SKM-1 treated with dmso at 0.1 percent for 144 hours (cell line): ENCODE measurements around the gene SP140L.
"Not testable (repeated sequence)": the region's sequence is repeated elsewhere in the genome, so short reads cannot be mapped to it uniquely, and the experiment has no call there.

Experiments used
- DNase-seq: peaks from one replicate; lab custom pipeline; 2025; ENCODE audit not compliant: unreplicated experiment; lab: John Stamatoyannopoulos, UW

Gene SP140L

GRCh38 chr2:230323385-230324106 lies 3.4 kb upstream of the SP140L start:
- no peak for DNase-seq

GRCh38 chr2:230324503-230324902 lies 2.5 kb upstream of the SP140L start:
- no peak for DNase-seq

- DNase-seq = no peak
Observed at GRCh38 chr2:230325316-230326243, 1.4 kb upstream of the SP140L start.

GRCh38 chr2:230327418-230328154 lies 593 bp downstream of the SP140L start:
- DNase-seq = peak; percentile 12

- no peak for DNase-seq
Observed at GRCh38 chr2:230328155-230328458, 1.1 kb downstream of the SP140L start.

DNA sequence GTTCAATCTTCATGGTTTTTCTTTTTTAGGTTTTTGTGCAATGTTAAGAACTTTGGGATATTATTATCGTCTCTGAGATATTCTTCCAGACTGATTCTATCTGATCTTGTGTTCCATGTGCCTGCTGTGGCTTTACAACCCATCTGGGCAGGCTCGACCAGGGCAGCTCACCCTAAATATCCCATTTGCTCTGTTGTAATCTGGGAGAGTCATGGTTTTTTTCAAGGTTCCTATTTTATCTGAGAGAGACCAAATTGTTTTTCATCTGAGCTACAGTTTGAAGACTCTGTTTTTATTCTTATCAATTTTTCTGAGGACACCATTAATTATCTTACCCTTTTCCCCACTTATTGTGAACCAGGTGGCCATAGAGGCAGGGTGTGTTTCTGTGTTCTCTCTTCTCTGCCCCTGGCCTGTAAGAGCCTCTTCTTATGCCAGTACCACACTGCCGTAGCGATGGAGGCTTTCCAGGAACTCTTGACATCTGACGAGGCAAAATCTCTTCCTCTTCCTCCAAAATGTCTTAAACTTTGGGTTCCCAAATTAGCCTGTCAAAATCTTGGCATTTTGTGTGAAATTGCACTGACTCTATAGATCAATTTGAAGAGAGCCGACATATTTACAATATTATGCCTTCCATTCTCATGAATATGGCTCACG lies 3.1 kb downstream of the SP140L start:
- no peak for DNase-seq

- no peak for DNase-seq
Observed at GRCh38 chr2:230330725-230331124, 3.7 kb downstream of the SP140L start.

DNA sequence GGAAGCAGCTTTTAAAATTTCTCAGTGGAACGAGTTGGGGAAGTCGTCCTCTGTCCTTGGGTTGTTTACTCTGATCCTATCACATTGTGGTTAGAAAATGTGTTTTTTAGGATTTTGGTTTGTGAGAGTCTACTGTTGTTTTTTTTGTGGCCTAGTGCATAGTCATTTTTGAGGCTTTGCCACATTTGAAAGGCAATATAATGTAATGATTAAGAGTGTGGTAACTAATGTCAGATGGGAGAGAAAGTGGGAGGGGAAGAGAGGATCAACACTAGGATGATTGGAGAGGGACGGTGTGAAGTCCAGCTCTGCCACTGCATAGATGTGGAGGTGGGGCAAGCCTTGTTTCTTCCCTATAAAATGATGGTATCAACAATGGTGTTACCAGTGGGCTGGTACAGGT lies 8.5 kb downstream of the SP140L start:
- DNase-seq = no peak

DNA sequence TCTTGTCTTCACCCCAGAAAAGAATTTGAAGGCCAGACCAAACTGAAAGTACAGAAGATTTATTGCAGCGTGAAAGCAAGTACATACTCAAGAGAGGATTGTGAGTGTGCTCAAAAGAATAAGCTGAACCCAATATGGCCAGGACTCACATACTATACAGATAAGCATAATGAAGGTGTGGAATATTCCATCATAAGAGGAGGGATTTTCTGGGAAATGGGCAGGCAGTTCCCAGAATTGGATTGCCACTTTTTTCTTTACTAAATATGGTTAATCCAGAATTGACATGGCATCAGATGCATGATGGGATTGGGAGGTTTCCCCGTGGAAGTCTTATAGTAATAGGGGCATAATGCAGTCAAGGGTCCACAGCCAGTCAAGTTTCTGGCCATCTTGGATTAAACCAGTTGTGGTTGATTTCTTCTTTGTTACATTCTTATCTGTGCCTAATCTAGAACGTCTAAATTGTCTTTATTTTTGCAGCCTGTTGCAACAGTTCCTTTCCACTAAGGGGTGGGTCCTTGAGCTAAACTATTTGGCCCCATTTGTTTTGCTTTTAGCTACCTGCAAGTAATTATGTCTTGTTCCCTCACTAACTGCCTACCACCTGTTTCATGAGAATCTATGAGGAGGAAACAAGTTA lies 9.0 kb downstream of the SP140L start:
- no peak for DNase-seq

GRCh38 chr2:230341936-230342528 lies 15.0 kb downstream of the SP140L start:
- not testable (repeated sequence) for DNase-seq

DNA sequence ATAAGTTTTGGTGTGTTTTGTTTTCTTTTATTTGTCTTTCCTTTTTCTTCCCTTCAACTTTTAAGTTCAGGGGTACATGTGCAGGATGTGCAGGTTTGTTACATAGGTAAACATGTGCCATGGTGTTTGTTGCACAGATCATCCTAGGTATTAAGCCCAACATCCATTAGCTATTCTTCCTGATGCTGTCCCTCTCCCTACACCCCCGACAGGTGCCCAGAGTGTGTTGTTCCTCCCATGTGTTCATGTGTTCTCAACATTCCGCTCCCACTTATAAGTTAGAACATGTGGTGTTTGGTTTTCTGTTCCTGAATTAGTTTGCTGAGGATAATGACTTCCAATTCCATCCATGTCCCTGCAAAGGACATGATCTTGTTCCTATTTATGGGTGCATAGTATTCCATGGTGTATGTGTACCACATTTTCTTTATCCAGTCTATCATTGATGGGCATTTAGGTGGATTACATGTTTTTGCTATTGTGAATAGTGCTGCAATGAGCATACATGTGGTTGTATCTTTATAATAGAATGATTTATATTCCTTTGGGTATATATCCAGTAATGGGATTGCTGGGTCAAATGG lies 16.1 kb downstream of the SP140L start:
- not testable (repeated sequence) for DNase-seq

DNA sequence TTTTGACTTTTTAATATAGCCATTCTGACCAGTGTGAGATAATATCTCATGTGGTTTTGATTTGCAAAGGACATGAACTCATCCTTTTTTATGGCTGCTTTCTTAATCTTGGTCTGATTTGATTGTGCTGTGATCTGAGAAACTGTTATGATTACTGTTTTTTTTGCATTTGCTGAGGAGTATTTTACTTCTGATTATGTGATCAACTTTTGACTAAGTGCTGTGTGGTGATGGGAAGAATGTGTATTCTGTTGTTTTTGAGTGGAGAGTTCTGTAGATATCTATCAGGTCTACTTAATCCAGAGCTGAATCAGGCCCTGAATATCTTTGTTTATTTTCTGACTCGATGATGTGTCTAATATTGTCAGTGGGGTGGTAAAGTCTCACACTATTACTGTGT lies 16.8 kb downstream of the SP140L start:
- no peak for DNase-seq

DNA sequence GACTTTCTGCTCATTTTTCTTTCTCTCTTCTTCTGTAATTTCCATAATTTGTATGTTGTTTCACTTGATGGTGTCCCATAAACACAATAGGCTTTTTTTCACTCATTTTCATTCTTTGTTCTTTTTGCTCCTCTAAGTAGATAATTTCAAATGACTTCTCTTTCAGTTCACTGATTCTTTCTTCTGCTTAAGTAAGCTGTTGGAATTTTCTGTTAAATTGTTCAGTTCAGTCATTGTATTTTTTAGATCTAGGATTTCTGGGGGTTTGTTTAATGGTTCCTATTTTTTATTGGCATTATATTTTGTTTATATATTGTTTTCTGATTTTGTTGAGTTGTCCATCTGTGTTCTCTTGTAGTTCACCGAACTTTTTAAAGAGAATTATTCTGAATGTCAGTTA lies 19.5 kb downstream of the SP140L start:
- DNase-seq = no peak

GRCh38 chr2:230346921-230347533 lies 20.0 kb downstream of the SP140L start:
- DNase-seq = no peak

GRCh38 chr2:230347659-230348305 lies 20.8 kb downstream of the SP140L start:
- DNase-seq = no peak

- DNase-seq = no peak
Observed at GRCh38 chr2:230348787-230349186, 21.8 kb downstream of the SP140L start.

- DNase-seq = no peak
Observed at GRCh38 chr2:230356084-230356483, 29.1 kb downstream of the SP140L start.

GRCh38 chr2:230358305-230358704 lies 31.3 kb downstream of the SP140L start:
- DNase-seq = no peak

DNA sequence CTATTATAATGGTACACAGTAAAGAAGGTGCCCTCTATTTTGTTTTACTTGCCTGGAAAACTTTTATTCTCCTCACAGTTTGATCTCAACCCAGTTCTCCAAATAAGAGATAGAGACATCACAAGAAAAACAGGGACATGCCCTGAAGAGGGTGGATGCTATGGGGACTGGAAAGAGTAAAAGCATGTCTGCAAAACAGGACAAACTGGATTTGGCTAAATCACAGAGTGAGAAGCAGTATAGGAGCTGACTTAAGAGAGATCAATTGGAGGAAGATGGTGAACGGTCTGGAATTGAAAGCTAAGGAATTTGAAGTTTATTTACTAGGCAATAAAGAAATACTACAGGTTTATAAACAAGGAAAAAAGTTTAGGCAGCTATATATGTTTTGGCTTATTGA lies 33.0 kb downstream of the SP140L start:
- no peak for DNase-seq
